ENCODE measurements around the gene KIAA1958.

DNA sequence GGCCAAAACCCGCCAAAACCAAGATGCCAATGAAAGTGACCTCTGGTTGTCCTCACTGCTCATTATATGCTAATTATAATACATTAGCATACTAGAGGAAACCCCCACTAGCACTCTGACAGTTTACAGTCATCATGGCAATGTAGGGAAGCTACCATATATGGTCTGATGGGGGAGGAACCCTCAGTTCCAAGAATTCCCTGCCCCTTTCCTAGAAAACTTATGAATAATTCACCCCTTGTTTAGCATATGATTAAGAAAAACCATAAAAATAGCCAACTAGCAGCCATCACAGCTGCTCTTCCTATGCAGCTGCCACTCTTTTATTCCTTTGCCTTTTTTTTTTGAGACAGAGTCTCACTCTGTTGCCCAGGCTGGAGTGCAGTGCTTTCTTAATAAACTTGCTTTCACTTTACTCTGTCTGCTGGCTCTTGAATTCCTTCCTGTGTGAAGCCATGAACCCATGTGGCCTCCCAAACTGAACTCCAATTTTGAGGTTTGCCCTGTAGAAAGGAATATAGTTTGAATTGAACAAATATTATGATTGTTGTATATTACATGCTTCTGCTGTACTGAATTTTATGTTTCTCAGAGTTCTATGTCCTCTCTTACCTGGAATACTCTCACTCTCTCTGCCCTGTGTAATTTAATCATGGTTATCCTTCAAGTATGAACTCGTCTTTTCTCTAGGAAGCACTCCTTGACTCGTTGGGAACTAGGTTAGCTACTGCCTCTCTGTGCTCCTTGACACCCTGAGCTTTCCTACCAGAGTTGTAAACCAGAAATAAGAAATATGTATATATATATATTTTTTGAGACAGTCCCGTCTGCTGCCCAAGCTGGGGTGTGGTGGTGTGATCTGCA lies 59.8 kb downstream of the KIAA1958 start:
- TF ChIP-seq, protein P1, sequence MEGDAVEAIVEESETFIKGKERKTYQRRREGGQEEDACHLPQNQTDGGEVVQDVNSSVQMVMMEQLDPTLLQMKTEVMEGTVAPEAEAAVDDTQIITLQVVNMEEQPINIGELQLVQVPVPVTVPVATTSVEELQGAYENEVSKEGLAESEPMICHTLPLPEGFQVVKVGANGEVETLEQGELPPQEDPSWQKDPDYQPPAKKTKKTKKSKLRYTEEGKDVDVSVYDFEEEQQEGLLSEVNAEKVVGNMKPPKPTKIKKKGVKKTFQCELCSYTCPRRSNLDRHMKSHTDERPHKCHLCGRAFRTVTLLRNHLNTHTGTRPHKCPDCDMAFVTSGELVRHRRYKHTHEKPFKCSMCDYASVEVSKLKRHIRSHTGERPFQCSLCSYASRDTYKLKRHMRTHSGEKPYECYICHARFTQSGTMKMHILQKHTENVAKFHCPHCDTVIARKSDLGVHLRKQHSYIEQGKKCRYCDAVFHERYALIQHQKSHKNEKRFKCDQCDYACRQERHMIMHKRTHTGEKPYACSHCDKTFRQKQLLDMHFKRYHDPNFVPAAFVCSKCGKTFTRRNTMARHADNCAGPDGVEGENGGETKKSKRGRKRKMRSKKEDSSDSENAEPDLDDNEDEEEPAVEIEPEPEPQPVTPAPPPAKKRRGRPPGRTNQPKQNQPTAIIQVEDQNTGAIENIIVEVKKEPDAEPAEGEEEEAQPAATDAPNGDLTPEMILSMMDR (IDR thresholded peaks at IDR 0.05) = no peak
- no peak for TF ChIP-seq EP300 (IDR thresholded peaks at IDR 0.05; ENCODE audit: borderline replicate concordance in 1 of 2, low read depth in 1 of 2, low read length in 1 of 2)
- TF ChIP-seq TAF1 (IDR thresholded peaks at IDR 0.05; ENCODE audit: borderline replicate concordance, low read depth, low read length) = no peak
- TF ChIP-seq TEAD4 (IDR thresholded peaks at IDR 0.05; ENCODE audit: borderline replicate concordance, insufficient read depth) = no peak
- no peak for TF ChIP-seq EZH2phosphoT487 (IDR thresholded peaks at IDR 0.05; ENCODE audit: borderline replicate concordance, low read depth)
- TF ChIP-seq, protein P2, sequence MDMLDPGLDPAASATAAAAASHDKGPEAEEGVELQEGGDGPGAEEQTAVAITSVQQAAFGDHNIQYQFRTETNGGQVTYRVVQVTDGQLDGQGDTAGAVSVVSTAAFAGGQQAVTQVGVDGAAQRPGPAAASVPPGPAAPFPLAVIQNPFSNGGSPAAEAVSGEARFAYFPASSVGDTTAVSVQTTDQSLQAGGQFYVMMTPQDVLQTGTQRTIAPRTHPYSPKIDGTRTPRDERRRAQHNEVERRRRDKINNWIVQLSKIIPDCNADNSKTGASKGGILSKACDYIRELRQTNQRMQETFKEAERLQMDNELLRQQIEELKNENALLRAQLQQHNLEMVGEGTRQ (IDR thresholded peaks at IDR 0.05; ENCODE audit: borderline replicate concordance, low read depth, low read length) = no peak
- TF ChIP-seq CHD2 (IDR thresholded peaks at IDR 0.05; ENCODE audit: low read length, partially characterized antibody) = no peak
- TF ChIP-seq RAD21 (IDR thresholded peaks at IDR 0.05; ENCODE audit: low read length) = no peak
- no peak for TF ChIP-seq SIN3A (IDR thresholded peaks at IDR 0.05; ENCODE audit: borderline replicate concordance, low read depth, low read length)
